MCF 10A (cell line): ENCODE data around the gene NFE2L1. TPM values are rescaled to one million over a fixed set of nuclear protein-coding genes. Genes with fewer than 3 reads are reported as not detected.
"Not testable (repeated sequence)": the region's sequence is repeated elsewhere in the genome, so short reads cannot be mapped to it uniquely, and the experiment has no call there.

ENCODE experiments used
- Bru-seq: library from RNA; stranded (reverse); fragments of 400-500 nt; gene quantifications from one replicate; lab custom pipeline; 2021; lab: Mats Ljungman, UMichigan
- BruChase-seq, 2 experiments: library from RNA; stranded (reverse); fragments of 400-500 nt; gene quantifications; one replicate each; lab custom pipeline; 2021; lab: Mats Ljungman, UMichigan
- BruUV-seq: library from RNA; stranded (reverse); fragments of 400-500 nt; replicated peaks from 2 replicates; lab custom pipeline; 2021; lab: Mats Ljungman, UMichigan
- CTCF ChIA-PET: fragments of 300-600 bp; sonication (Branson Sonifier 250); formaldehyde crosslinking; extraction: SDS; loops from one replicate; lab custom pipeline; 2021; ENCODE audit warnings: antibody characterized with exemption, inconsistent platforms; lab: Yijun Ruan, JAX
- POLR2A ChIA-PET: fragments of 300-600, 350-650 bp; sonication (Branson Sonifier 250); formaldehyde crosslinking; extraction: SDS; loops from one replicate; lab custom pipeline; 2020; ENCODE audit warnings: antibody characterized with exemption, inconsistent platforms; lab: Yijun Ruan, JAX
- DNase-seq: peaks from one replicate; pipeline ENCODE4 v3.0.0-alpha.2; 2018; ENCODE audit not compliant: unreplicated experiment
- H3K27ac Mint-ChIP-seq: one replicate; pipeline ENCODE4 v1.8.0; 2022; ENCODE audit warnings: mild to moderate bottlenecking, low read depth, mixed read lengths; ENCODE audit not compliant: unreplicated experiment
- H3K27me3 Mint-ChIP-seq: one replicate; pipeline ENCODE4 v1.8.0; 2022; ENCODE audit warnings: mixed read lengths; ENCODE audit not compliant: insufficient read depth, unreplicated experiment
- H3K36me3 Mint-ChIP-seq: one replicate; pipeline ENCODE4 v1.8.0; 2022; ENCODE audit warnings: mild to moderate bottlenecking, moderate library complexity, mixed read lengths; ENCODE audit not compliant: insufficient read depth, unreplicated experiment
- H3K4me1 Mint-ChIP-seq: one replicate; pipeline ENCODE4 v1.8.0; 2022; ENCODE audit warnings: mixed read lengths; ENCODE audit not compliant: insufficient read depth, unreplicated experiment
- H3K4me3 Mint-ChIP-seq: one replicate; pipeline ENCODE4 v1.8.0; 2022; ENCODE audit warnings: mild to moderate bottlenecking, moderate library complexity, mixed read lengths; ENCODE audit not compliant: unreplicated experiment
- H3K9me3 Mint-ChIP-seq: one replicate; pipeline ENCODE4 v1.8.0; 2022; ENCODE audit warnings: mixed read lengths; ENCODE audit not compliant: unreplicated experiment
- intact Hi-C: fragments of 100-400 bp; cut with micrococcal nuclease; formaldehyde crosslinking; loops from 2 replicates; pipeline ENCODE4 v1.14.1; 2022
- long read RNA-seq: library from polyadenylated mRNA; stranded (forward); transcript quantifications from one replicate; pipeline ENCODE4 v2.0.0, GENCODE V29; 2022
- total RNA-seq: library from RNA; stranded (reverse); gene quantifications from 2 replicates; pipeline ENCODE4 v1.2.3, GENCODE V29; 2022
- TF ChIP-seq, protein P1 (sequence below): fragments of 200-600 bp; IDR thresholded peaks from one replicate; pipeline ENCODE4 v1.8.0; 2022; ENCODE audit warnings: antibody characterized with exemption, mild to moderate bottlenecking; ENCODE audit not compliant: unreplicated experiment

NFE2L1 gene
- total RNA-seq (235 and 315 TPM in 2 replicates), Bru-seq, nascent RNA (percentile 95 among the genes with signal in this experiment), BruChase-seq, experiment 1, labeled RNA remaining after a 6-hour chase (percentile 99 among the genes with signal in this experiment), BruChase-seq, experiment 2, labeled RNA remaining after a 2-hour chase (percentile 98 among the genes with signal in this experiment)
- long read RNA-seq, full-length matches to known transcripts = 11 of 132 reads
- long read RNA-seq, partial matches to known transcripts = 51 of 132 reads
- long read RNA-seq, other reads (novel, unspliced or antisense) = 70 of 132 reads

GRCh38 chr17:48047741-48048383, at the start of gene NFE2L1:
Gene NFE2L1, plus strand, starts transcription at chr17:48048359. Its CDS starts 2,760 bp downstream, at chr17:48051119.
- peak within 1 kb of the TSS; percentile 100 for H3K27ac Mint-ChIP-seq
- TF ChIP-seq, protein P1, sequence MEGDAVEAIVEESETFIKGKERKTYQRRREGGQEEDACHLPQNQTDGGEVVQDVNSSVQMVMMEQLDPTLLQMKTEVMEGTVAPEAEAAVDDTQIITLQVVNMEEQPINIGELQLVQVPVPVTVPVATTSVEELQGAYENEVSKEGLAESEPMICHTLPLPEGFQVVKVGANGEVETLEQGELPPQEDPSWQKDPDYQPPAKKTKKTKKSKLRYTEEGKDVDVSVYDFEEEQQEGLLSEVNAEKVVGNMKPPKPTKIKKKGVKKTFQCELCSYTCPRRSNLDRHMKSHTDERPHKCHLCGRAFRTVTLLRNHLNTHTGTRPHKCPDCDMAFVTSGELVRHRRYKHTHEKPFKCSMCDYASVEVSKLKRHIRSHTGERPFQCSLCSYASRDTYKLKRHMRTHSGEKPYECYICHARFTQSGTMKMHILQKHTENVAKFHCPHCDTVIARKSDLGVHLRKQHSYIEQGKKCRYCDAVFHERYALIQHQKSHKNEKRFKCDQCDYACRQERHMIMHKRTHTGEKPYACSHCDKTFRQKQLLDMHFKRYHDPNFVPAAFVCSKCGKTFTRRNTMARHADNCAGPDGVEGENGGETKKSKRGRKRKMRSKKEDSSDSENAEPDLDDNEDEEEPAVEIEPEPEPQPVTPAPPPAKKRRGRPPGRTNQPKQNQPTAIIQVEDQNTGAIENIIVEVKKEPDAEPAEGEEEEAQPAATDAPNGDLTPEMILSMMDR = no peak
- ChIA-PET POLR2A (interaction anchor here (0.6 to 17.1 kb wide), 33 partner anchors 8 to 868 kb away, joined by 3 to 353 read pairs (median 5); partner anchors contain the start of genes ATP5MC1, CBX1, CDK5RAP3 and PNPO), CTCF (interaction anchor here (0.5 to 6.7 kb wide), 9 partner anchors 18 to 895 kb away, joined by 3 to 61 read pairs (median 7); no protein-coding TSS in a partner anchor)
- peak; percentile 100 for DNase-seq
- BruUV-seq = no TSS peak
- no peaks in the 10 kb centered on the region for H3K9me3 Mint-ChIP-seq
- H3K36me3 Mint-ChIP-seq = peaks cover 42% of the 10 kb centered on the region
- H3K27me3 Mint-ChIP-seq = no peaks in the 10 kb centered on the region
- intact Hi-C loops = loop anchor here (1.0 kb wide), 2 partner anchors 22 to 26 kb away; no protein-coding TSS in a partner anchor
- peaks cover 47% of the 10 kb centered on the region for H3K4me1 Mint-ChIP-seq
- peak within 1 kb of the TSS; percentile 91 for H3K4me3 Mint-ChIP-seq

DNA sequence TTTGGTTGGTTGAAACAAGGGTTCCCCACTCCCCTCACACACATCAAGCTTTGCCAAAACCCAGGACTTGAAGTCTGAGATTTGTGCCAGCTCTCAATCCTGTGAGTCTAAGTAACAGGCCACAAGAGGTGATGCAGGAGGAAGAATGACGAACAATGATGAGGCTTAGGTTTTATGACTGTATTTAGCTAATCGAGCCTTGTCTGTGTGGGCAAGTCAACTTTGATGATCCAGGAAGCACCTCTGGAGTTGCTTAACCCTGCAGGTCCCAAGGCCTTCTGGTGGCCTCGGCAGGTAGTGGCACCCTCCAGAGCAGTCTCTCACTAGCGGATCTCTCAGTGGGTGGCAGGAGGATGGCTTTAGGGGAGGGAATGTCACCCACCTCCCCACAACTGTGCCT, 48.6 kb upstream of the NFE2L1 start:
- Mint-ChIP-seq H3K4me3 (no peak overlapping the region), H3K27me3 (no peaks in the 10 kb centered on the region), H3K27ac (no peak overlapping the region), H3K4me1 (peaks cover 8% of the 10 kb centered on the region), H3K36me3 (no peaks in the 10 kb centered on the region), H3K9me3 (no peaks in the 10 kb centered on the region)
- ChIA-PET CTCF (interaction anchor here (0.6 to 3.3 kb wide), 6 partner anchors 14 to 885 kb away, joined by 3 to 17 read pairs (median 4); partner anchors contain the start of genes CDK5RAP3 and SCRN2), POLR2A (interaction anchor here (0.5 to 1.2 kb wide), 3 partner anchors 14 to 30 kb away, joined by 3 to 4 read pairs (median 4); no protein-coding TSS in a partner anchor)
- intact Hi-C loops = no loop called here
- TF ChIP-seq, protein P1 = no peak
- no peak for DNase-seq
- BruUV-seq = no TSS peak

DNA sequence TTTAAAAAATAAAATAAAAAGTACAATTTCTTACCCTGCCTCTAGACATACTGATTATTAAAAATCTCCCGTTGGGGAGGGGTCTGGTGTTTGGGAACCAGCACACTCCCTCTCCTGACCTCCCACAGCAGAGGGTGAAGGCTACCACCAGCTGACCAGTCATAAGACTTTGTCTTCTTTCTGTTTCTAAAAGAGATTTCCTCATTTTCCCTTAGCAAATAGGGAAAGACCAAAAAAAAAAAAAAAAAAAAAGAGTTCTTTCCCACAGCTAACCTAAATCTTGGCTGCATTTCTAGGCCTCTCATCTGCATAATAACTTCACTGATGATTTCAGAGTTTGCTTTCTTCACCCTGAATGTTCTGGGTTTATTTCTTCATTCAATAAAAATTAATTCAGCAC, 47.0 kb upstream of the NFE2L1 start:
- no peak overlapping the region for H3K27ac Mint-ChIP-seq

DNA sequence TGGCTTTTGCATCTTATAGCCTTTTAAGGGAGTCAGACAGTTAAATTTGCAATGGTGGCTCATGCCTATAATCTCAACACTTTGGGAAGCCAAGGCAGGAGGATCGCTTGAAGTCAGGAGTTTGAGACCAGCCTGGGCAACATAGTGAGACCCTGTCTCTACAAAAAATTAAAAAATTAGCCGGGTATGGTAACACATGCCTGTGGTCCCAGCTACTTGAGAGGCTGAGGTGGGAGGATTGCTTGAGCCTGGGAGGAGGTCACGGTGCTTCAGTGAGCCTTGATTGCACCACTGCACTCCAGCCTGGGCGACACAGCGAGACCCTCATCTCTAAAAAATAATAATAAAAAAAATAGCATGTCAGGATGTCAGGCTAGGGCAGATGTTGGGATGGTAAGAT, 46.5 kb upstream of the NFE2L1 start:
- CTCF ChIA-PET = interaction anchor here (1.8 to 3.3 kb wide), 2 partner anchors 16 to 23 kb away, joined by 4 to 17 read pairs; no protein-coding TSS in a partner anchor
- H3K9me3 Mint-ChIP-seq, POLR2A ChIA-PET, H3K4me1 Mint-ChIP-seq, H3K36me3 Mint-ChIP-seq, intact Hi-C loops, DNase-seq, H3K27ac Mint-ChIP-seq, H3K4me3 Mint-ChIP-seq, H3K27me3 Mint-ChIP-seq, BruUV-seq: not testable (repeated sequence)

More for the DNA sequence above, 47.0 kb upstream of the NFE2L1 start:
- intact Hi-C loops = no loop called here
- H3K4me3 Mint-ChIP-seq = no peak overlapping the region
- no TSS peak for BruUV-seq
- CTCF ChIA-PET = interaction anchor here (0.6 to 3.3 kb wide), 3 partner anchors 16 to 140 kb away, joined by 4 to 17 read pairs (median 5); no protein-coding TSS in a partner anchor
- POLR2A ChIA-PET = interaction anchor here (1.1 kb wide), 1 partner anchor 12 kb away, joined by 3 read pairs; no protein-coding TSS in a partner anchor
- H3K9me3 Mint-ChIP-seq = no peaks in the 10 kb centered on the region
- H3K4me1 Mint-ChIP-seq = peaks cover 8% of the 10 kb centered on the region
- H3K27me3 Mint-ChIP-seq = no peaks in the 10 kb centered on the region
- DNase-seq = no peak
- no peaks in the 10 kb centered on the region for H3K36me3 Mint-ChIP-seq
- TF ChIP-seq, protein P1 = no peak
